HG03064 (cell line): ENCODE measurements around the gene CADM4.
A peak's percentile ranks its signal among the peaks of the same experiment; 100 is the strongest.
"Not testable (repeated sequence)": the region's sequence is repeated elsewhere in the genome, so short reads cannot be mapped to it uniquely, and the experiment has no call there.

Source experiments
- ATAC-seq: cut with Tn5 transposase; IDR thresholded peaks from one replicate; pipeline ENCODE4 v1.9.1; 2021; ENCODE audit warnings: low read depth; ENCODE audit not compliant: unreplicated experiment

The CADM4 gene

GRCh38 chr19:43611788-43612187 is 27.9 kb downstream of the CADM4 start, which contains the start of gene SRRM5:
TSS of gene SRRM5 (plus strand) at chr19:43612088. CDS start at chr19:43612122, 34 bp downstream.
- no peak for ATAC-seq

GRCh38 chr19:43610493-43610892 is 29.2 kb downstream of the CADM4 start:
- no peak for ATAC-seq

- ATAC-seq: no peak
These were observed 29.8 kb downstream of the CADM4 start for GRCh38 chr19:43609872-43610271.

- ATAC-seq: no peak
These were observed 32.1 kb downstream of the CADM4 start for GRCh38 chr19:43607238-43608205.

GRCh38 chr19:43606569-43607229 is 33.0 kb downstream of the CADM4 start:
- no peak for ATAC-seq

- ATAC-seq: no peak
These were observed 33.6 kb downstream of the CADM4 start for GRCh38 chr19:43605875-43606568.

GRCh38 chr19:43600326-43600725 is 39.3 kb downstream of the CADM4 start:
- ATAC-seq: not testable (repeated sequence)

GRCh38 chr19:43599635-43600295 is 39.9 kb downstream of the CADM4 start:
- ATAC-seq: no peak

- ATAC-seq: no peak
These were observed 41.0 kb downstream of the CADM4 start for GRCh38 chr19:43598445-43599240.

- ATAC-seq: no peak
These were observed 41.8 kb downstream of the CADM4 start for GRCh38 chr19:43597876-43598275.

- no peak for ATAC-seq
These were observed 42.7 kb downstream of the CADM4 start for GRCh38 chr19:43596842-43597461.

- ATAC-seq: peak; percentile 66
These were observed 43.4 kb downstream of the CADM4 start, which contains the start of the genes IRGQ and ZNF576 for GRCh38 chr19:43595999-43596841. TSS of gene IRGQ (minus strand) at chr19:43596134. CDS start at chr19:43595338, 796 bp downstream. TSS of gene ZNF576 (plus strand) at chr19:43596595. CDS start at chr19:43597109, 514 bp downstream.

GRCh38 chr19:43595605-43595998 is 44.0 kb downstream of the CADM4 start:
- no peak for ATAC-seq

GRCh38 chr19:43594710-43595604 is 44.7 kb downstream of the CADM4 start:
- ATAC-seq: no peak

- no peak for ATAC-seq
These were observed 45.5 kb downstream of the CADM4 start for GRCh38 chr19:43594081-43594697.

- ATAC-seq: no peak
These were observed 46.8 kb downstream of the CADM4 start for GRCh38 chr19:43592800-43593350.
